Measurements from ENCODE around the gene COBL.

DNA sequence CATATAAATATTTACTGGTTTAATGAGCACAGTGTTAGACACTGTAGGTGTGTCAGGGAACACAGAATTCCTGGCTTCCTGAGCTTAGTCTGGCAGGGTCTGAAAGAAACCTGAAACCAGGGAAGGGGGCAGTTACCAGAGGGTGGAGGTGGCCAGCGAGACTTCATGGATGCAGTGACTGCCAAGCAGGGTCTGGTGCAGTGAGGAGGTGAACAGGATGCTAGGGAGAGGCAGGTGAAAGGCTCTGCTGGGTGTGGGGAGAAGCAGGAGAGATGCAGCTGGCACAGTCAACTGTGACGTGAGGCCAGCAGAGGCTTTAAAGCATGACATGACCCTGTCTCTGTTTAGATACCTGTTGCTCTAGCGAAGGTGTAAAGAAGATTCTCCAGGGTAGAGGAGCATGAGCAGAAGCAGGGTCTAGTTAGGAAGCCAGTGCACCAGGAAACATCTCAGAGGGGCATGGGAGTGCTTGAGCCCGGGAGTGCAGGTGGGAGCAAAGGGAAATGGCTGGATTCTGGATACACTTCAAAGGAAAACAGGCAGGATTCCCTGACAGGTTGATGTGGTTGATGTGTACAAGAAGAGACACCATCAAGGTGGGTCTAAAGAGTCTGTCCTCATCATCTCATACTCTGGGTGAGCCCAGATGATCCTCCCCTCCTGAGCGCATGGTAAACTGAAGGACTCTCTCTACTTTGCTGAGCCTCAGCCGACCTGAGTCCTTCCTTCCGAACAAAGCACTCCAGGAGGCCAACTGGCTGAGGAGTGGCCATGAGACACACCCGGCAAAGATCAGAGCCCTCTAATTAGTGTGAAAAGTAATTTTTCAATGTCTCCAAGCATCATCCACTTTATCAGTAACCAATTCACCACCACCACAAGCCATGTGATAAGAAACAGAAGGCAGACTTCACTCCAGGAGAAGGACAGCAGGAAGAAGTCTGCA lies 186.8 kb downstream of the COBL start:
- TF ChIP-seq POLR2AphosphoS5 (IDR thresholded peaks at IDR 0.05; ENCODE audit: low read depth, low read length) = no peak
- TF ChIP-seq POLR2A (IDR thresholded peaks at IDR 0.05; ENCODE audit: low read depth, low read length) = no peak

Measured in GM12892 (cell line).